Suppressor macrophage treated with lipopolysaccharide for 4 hours (primary cell): Measurements from ENCODE around the gene SOCS3.
"Not testable (repeated sequence)": the region's sequence is repeated elsewhere in the genome, so short reads cannot be mapped to it uniquely, and the experiment has no call there.

Experiments
- DNase-seq: peaks from one replicate; pipeline ENCODE4 v3.0.0-alpha.2; 2020

The SOCS3 gene

DNA sequence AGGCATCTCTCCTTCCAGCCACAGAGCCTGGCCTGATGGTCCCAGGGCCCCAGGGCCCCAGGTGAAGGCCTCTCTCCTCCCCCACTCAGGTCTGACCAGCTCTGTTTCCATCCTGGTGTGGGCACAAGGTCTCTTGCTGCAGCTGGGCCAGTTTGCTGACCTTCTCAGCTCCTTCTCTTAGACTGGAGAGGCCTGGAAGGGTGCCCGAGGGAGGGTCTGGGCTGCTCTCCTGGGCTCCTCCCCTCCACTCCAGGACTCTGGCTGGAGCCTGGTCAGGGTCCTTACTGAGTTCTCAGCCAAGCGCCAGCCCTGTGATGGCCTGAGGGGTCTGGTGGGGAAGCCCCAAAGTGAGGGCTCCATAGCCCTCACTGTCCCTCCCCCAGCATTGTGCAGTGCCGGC lies 12.4 kb downstream of the SOCS3 start:
- no peak for DNase-seq

DNA sequence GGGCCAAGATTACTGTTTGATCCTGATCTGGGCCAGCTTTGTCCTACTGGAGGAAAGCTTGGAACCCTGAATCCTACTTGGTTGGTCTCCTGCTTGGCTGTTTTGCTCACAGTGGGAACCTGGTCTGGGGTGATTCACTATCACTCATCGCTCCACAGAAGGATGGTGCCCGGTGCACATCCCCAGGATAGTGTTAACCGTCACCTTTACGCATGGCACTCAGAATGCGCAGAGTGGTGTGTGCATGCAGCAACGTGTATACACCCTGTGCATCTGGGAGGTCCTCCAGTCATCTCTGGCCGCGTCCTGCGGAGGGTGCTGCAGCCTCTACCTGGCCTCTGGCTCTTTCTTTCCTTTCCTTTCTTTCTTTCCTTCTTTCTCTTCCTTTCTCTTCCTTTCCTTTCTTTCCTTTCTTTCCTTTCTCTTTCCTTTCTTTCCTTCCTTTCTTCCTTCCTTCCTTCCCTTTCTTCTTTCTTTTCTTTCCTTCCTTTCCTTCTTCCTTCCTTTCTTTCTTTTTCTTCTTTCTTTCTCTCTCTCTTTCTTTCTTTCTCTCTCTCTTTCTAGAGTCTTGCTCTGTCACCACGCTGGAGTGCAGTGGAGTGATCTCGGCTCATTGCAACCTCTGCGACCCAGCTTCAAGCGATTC lies 13.1 kb downstream of the SOCS3 start:
- DNase-seq: no peak

GRCh38 chr17:78345791-78346494 lies 13.9 kb downstream of the SOCS3 start:
- no peak for DNase-seq

- DNase-seq: no peak
These were observed 14.7 kb downstream of the SOCS3 start for GRCh38 chr17:78345172-78345571.

- DNase-seq: no peak
These were observed 15.2 kb downstream of the SOCS3 start for GRCh38 chr17:78344666-78345065.

DNA sequence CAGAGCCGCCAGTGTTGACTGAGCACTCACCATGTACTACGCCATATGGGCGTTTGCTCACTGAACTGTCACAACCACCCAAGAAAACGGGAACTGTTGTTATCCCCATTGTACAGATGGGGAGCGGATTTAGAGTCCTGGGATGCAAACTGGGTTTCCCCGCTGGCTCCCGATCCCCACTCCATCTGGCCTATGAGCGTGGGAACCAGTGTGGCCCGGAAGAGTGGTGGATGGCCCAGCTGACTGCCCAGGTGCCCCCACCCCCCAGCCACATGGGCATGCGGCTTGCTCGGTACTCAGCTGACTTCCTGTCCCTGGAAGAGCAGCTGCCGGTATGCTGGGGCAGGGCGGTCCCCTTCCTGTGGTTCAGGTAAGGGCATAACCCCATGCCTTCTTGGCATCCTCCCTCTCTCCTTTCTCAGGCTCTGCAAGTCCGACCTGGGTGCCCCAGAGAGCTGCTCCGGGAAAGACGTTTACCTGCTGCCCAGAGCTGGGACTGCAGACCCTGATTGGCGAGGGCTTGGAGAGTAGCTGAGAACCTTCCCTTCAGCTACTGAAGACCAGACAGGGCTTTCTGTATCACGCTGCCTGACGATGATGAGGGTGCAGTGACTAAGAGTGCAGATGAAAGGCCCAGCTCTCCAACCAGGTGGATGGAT lies 16.2 kb downstream of the SOCS3 start:
- DNase-seq: peak; percentile 85

DNA sequence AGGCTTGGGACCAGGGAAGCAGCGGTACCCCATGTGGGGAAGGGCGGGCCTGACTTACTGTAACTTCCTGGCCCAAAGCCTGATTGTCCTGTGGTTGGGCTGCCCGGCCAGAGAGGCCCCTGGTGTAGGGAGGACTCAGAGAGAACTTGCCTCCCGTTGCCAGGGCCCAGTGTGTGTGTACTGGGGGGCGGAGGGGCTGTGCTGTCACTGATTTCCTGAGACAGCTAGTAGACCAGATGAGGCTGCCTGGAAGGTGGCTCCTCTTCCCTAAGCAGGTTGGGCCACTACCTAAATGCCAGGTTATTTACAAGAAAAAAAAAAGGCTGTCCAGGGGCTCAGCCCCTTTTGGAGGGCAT lies 16.7 kb downstream of the SOCS3 start:
- DNase-seq: peak; percentile 78

- peak; percentile 69 for DNase-seq
These were observed 17.3 kb downstream of the SOCS3 start for GRCh38 chr17:78342449-78343186.

DNA sequence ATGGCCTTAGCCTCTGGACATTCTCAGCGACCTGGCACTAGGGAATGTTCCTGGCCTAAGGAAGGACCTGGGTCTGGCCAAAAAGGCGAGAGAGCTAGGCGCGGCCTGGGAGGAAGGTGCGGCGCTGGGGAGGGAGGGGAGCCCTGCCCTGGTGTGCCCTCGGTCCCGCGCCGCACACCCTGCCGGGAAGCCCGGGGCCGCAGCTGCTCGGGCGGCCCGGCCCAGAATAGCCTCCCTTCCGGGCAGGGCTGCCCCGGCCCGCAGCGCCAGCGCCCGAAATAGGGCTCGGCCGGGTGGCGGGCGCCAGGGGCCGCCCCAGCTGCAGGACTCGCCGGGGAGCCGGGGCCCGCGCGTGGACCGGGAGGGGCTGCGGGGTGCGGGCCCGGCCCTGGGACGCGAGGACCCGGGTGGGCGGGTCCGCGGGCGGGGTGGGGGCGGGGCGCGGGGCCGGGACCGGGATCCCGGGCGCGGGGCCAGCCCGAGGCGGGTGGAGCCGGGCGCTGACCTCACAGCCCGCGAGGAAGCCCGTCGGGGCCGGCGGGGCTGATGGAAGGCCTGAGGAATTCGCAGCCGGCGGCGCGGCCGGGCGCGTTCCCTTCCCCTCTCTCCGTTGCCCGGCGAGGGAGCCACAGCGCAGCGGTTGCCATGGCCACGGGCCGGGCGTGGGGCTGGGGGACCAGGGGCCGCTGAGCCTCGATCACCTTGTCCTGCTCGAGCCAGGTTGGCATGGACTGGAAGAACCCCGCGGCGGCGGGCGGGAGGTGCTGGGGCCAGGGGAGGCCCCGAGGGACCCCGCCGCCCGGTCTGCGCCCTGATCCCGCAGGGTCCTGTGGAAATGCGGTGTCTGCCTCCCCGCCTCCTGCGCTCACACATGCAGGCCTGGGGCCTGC lies 18.1 kb downstream of the SOCS3 start:
- peak; percentile 85 for DNase-seq

- DNase-seq: no peak
These were observed 19.5 kb downstream of the SOCS3 start for GRCh38 chr17:78340183-78340955.

DNA sequence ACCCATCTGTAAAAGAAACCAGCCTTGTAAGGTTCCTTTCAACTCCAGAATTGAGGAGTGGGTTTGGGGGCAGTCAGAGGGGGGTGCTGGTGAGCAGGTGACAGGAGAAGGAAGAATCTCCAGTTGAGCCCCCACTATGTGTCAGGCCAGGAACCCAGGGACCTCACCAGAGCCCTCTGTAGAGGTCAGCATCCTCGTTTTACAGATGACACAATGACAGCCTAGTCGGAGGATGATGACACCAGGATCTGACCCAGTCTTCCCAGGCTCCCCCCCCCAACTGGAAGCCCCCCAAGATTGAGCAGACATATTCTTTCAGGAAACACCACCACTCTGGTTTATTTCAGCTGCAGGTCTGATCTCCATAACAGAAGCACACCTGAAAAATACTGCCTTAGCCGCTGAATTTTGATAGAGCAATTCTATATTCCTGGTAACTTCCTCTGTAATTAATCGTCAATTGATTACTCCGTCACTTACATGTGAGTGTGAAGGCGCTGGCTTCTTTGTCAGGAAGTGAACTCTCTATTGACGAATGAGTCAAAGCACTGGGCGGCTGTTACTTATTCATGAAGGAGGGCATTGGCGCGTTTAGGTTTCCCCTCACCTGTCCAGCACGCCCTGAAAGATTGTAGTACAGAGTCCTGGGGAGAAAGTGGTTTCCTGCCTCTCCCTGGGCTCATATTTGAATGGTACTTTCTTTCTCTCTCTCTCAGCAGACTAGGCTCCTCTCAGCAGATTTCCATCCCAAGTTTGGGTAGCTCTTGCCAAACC lies 21.2 kb downstream of the SOCS3 start:
- DNase-seq: peak; percentile 39

- DNase-seq: peak; percentile 99
These were observed 22.4 kb downstream of the SOCS3 start for GRCh38 chr17:78337244-78338109.

DNA sequence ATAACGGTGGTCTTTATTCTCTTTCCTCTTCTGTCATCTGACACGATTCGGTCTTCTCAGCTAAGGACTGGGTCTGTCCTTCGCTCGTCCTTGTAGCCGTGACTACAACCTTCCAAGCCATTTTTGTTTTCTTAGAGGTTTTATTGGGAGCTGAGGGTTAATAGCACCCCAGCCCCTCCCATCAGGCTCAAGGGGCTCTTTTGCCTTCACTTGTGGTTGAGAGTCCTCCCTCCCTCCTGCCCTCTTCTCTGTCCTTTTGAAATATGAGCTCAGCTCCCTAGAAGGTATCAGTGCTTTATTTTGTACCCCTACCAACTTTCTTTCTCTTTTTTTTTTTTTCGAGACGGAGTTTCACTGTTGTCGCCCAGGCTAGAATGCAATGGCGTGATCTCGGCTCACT lies 24.7 kb downstream of the SOCS3 start:
- no peak for DNase-seq

GRCh38 chr17:78332991-78333390 lies 26.9 kb downstream of the SOCS3 start:
- DNase-seq: no peak

DNA sequence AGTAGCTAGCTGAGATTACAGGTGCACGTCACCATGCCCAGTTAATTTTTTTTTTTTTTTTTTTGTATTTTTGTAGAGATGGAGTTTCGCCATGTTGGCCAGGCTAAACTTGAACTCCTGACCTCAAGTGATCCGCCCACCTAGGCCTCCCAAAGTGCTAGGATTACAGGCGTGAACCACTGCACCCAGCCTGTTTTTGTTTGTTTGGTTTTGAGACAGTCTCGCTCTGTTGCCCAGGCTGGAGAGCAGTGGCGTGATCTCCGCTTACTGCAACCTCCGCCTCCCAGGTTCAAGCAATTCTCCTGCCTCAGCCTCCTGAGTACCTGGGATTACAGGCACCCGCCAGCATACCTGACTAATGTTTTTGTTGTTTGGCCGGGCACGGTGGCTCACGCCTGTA lies 28.5 kb downstream of the SOCS3 start:
- DNase-seq: not testable (repeated sequence)

GRCh38 chr17:78330570-78331224 lies 29.2 kb downstream of the SOCS3 start:
- DNase-seq: no peak

GRCh38 chr17:78329263-78330059 lies 30.4 kb downstream of the SOCS3 start:
- DNase-seq: peak; percentile 87

DNA sequence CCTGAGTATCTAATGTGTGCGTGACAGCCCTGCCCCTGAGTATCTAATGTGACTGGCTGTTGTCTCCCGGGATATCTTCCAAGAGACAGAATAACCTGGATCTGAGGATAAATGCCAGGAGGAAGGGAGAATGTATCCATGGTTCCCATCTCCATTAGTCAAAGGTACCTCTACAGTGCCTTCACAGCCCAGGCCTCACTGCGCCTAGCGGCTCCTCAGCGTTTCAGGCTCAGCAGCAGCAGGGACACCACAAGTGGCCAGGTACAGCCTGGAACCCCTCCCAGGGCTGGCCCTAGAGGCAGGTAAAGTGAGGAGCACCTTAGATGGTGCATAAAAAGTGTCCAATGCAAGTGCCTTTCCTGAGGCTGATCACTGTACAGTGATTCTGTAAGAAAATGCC lies 32.0 kb downstream of the SOCS3 start:
- no peak for DNase-seq
